NCI-H2196 treated with DMSO at 0.1 percent for 48 hours (cell line): Measurements from ENCODE around the gene HSPBAP1.

Experiments used
- DNase-seq: peaks from one replicate; lab custom pipeline; 2025; ENCODE audit not compliant: unreplicated experiment; lab: John Stamatoyannopoulos, UW

HSPBAP1 gene

DNA sequence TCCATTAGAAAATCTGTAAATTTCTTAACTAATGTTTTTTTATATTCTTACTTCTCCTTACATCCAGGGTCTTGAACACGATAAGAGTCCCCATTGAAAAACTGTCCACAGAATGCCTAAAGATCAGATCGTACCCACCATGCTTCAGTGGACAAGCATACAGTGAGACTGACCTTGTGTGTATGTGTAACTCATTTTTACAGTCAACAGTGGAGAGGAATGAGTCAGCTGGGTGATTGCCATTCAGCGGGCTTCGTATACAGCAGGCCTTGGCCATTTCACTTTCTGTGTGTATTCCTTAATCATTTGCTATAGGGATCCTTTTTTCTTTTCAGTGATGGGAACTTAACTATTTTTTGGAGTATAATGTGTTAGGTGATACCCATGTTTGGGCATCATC, 102.4 kb downstream of the HSPBAP1 start:
- no peak for DNase-seq

DNA sequence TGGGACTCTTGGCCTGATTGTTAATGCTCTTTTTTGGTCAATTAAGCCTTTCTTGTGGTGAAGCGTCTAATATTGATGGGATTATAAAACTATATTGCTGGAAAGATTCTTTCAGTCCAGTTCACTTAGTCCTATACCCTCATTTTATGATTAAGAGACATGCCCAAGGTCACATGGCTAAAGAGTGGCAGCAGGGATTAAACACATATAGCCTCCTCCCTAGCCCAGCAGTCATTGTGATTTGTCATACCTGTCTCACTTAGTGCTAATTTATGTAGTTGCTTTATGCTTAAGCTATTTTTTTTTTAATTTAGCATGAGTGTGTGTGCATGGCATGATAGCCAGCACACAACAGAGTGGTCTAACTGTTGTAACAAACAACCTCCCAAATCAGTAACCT, 103.5 kb downstream of the HSPBAP1 start:
- no peak for DNase-seq
